Measurements from ENCODE around the gene TRIML1.

TRIML1 gene

DNA sequence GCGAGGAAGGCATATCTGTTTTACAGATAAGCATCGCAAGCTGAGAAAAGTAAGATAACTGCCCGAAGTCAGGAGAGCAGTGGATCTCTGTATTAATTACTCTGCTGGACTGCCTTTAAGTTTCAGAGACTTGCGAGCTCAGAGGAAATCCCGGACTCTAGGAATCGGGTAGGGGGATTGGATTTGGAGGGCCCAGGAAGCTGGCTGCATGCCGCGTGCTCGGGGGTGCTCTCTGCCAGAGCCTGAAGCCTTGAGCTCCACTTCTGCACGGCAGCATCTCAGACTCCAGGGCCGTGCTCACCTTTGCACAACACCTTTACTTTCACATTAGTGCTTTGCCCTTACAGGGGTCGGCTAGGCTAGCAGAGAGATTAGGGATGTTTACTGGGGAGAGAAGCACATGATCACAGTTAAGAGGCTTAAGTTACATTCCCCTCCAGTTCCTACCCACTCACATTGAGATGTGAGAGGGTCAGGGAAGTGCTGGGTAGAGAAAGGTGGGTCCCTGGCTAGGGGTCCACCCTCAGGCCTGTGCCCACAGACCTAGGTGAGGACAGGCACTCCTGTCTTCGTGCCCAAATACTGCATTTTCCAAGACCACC, 57.0 kb downstream of the TRIML1 start:
- CTCF ChIA-PET, result no interaction called here
- POLR2A ChIA-PET, result interaction anchor here (0.5 kb wide), 1 partner anchor 25 kb away, joined by 4 read pairs; no protein-coding TSS in a partner anchor
- no peaks in the 10 kb centered on the region for H3K9me3 ChIP-seq (ENCODE audit: control insufficient read depth, insufficient read depth, low read depth, low read length)
- no peak overlapping the region for H3K4me3 ChIP-seq (ENCODE audit: low read depth, low read length)
- H3K4me1 ChIP-seq (ENCODE audit: control insufficient read depth, insufficient read depth, low read length), result peaks cover 5% of the 10 kb centered on the region
- TF ChIP-seq TRIM28 (IDR thresholded peaks at IDR 0.05; ENCODE audit: borderline replicate concordance, low read length) (peak; percentile 37; the same call in 1 of the 2 replicates), KLF1 (tag by site-specific recombination; IDR thresholded peaks at IDR 0.05) (no peak)
- H3K36me3 ChIP-seq (ENCODE audit: control insufficient read depth in 2 of 2, insufficient read depth in 1 of 2, low read length in 2 of 2), result no peaks in the 10 kb centered on the region
- H3K27ac ChIP-seq (ENCODE audit: extremely low read depth, low read depth, low read length), result no peak overlapping the region; the same call in 1 of the 2 replicates
